NCI-H1694 treated with DMSO at 0.1 percent for 48 hours (cell line): ENCODE data around the gene SLCO2B1.

Experiments used
- DNase-seq: peaks from one replicate; lab custom pipeline; 2025; lab: John Stamatoyannopoulos, UW

SLCO2B1 gene

DNA sequence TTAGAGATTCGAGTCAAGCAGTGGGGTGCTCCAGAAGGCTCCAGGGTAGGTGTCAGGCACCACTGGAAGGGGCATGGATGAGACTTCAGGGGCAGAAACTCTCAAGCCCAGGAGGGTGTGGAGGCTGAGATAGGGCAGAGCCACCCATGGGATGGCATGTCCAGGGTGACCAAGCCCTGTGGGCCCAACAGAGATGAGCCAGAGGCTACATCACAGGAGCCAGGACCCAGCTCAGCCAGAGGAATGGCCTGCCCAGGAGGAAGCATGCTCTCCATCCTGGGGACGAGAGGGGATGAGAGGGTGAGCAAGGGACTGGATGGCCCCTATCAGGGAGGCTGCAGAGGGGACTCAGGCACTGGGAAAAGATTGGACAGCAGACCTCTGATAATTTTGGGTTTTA, 42.8 kb downstream of the SLCO2B1 start:
- no peak for DNase-seq

DNA sequence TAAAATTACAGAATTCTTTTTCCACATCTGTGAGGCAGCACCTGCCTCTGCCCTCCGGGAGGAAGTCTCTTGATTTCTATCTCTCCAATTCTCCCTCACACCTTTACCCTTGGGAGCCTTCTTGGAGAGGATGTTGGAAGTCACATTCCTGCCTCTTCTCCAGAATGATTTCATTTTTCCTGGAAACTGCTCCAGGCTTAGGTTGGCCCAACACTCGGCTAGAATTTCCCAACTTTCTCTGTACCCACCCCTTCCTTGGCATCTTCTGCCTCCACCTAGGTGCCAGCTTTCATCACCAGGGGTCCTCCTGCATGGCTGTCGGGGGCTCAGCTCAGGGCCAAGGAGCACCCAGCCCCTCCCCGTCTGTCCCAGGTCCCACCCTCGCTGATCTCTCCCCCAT, 43.2 kb downstream of the SLCO2B1 start:
- DNase-seq, result no peak

DNA sequence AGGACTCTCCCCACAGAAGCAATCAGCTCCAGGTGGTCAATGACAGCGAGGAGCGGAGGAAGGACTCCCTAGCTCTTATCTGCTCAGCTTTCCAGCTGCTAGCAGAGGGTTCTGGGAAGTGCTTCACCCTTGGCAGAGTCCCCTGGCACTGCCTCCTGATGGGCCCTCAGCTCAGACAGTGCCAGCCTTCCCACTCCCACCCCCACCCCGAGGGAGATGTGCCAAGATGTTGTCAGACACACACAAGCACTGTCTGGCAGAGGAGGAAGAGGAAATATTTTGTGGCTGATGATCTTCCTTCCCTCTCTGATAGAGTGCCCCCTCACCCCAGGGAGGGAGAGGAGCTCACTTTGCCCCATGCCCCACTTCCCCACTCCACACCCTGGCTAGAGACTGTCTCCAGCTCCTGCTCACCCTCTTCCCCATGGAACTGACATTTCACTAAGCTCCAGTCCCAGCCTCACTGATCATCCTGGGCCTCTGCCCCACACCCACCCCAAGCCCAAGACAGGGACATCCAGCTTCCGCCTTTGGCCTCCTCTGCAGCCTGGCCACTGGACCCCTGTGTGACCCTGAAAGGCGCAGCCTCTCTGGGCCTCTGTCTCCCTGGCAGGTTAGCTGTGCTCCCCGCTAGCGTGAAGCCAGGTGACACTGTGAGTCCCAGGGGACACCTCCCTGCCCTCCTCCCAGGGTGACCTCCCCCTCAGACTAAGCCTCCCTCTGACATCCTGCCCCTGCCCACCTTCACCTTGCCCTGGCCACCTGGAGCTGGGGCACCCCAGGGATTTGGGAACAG, 44.5 kb downstream of the SLCO2B1 start:
- DNase-seq, result no peak

DNA sequence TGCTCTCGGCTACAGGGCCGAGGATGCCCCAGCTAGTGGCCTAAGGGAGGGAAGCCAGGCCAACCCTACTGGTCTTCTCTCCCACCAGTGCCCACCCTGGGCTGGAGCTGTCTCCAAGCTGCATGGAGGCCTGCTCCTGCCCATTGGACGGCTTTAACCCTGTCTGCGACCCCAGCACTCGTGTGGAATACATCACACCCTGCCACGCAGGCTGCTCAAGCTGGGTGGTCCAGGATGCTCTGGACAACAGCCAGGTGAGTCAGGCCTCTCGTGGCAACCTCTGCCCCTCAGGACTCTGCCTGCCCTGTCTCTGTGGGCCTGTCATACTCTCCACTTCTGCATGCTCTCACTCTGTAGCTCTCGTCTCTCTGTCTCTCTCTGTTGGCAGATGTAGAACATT, 45.5 kb downstream of the SLCO2B1 start:
- DNase-seq, result no peak

DNA sequence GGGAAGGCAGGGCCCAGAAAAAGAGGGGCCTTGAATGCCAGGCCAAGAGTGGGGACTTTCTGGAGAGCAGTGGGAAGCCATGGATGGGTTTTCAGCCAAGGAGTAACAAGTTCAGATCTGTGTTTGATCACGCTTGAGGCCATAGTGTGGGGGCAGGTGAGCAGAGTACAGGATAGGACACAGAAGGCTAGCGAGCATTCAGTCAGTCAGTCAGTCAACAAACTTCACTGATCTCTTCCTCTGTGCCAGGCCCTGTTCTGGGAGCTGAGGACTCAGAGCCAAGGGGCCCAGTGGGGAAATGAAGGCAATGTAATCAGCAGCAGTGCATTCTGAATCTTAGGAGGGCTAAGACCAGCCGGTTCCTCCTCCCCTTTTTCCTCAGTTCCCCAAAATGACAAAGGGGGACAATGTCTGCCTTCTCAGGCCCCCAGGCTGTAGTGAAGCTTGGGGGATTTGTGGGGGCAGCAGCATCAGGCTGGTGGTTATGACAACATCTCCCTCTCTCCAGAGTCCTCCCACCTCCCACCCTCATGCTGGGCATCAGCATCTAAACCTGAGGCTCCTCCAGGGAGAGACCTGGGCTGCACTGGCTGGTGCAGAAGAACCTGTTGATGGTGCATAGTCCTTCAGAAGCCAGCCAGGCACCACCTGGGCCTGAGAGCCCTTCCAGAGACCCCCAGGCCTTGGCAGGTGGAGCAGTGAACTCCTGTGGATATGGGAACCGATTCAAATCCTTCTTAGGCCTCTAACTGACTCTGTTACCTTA, 46.8 kb downstream of the SLCO2B1 start:
- no peak for DNase-seq

DNA sequence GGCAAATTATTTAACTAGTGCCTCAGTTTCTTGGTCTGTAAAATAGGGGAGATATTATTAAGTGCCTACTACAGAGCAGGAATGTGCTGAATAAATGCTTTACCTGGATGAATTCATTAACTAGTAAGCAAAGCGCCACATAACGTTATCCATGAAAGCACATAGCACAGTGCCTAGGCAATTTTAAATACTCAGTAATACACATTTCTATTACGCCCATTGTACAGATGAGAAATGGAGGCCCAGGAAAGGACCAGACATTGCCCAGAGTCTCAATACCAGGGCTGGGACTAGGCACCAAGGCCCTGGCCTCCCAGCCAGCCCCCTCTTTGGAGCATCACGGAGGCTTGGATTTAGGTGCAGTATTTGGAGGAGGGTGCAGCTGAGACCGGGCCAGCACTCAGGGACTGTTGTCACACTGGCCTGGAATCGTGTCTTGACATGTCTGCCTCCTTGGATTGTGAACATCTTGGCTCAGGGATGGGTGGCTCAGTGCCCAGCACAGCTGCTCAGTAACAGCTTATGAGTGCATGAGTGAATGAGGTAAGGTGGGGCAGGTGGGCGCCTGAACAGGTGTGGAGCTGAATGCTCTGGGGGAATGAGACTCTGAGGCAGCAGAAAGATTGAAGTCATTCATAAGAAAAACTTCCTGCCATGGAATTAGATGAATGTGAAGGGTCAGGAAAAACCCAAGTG, 47.5 kb downstream of the SLCO2B1 start:
- no peak for DNase-seq

DNA sequence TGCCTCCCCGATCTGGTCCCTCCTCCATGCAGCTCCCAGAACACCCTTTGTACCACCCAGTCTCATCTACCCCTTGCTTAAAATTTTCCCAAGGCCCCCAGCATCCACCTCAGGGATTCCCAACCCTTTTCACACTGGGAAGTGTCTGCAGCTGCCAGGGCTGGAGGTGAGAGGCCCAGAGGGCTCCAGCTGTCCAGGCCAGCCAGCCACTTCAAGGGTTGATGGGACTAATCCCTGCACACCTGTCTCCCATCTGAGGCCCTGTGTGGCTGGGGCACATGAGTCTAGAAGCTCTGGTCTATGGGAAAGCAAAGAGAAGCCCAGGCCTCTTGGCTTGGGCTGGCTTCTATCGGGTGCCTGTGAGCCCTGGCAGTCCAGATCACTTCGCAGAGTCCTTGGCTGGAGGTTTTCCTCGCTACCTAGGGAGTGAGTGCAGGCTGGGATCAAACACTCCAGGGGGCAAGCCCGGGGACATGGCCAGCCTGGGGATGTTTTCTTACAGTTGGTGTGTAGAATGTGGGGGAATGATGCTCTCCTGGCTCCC, 48.6 kb downstream of the SLCO2B1 start:
- DNase-seq, result no peak

DNA sequence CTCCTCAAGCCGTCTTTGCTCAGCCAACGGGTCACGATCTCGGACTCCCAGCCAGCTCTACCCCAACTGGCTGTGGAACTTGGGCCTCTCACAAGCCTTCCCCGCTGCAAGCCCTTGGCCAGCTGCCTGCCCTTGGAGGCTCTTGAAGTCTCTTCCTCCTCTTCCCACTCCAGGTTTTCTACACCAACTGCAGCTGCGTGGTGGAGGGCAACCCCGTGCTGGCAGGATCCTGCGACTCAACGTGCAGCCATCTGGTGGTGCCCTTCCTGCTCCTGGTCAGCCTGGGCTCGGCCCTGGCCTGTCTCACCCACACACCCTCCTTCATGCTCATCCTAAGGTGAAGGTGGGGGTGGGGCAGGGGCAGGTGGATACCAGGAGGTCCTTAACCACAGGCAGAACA, 49.1 kb downstream of the SLCO2B1 start:
- no peak for DNase-seq

DNA sequence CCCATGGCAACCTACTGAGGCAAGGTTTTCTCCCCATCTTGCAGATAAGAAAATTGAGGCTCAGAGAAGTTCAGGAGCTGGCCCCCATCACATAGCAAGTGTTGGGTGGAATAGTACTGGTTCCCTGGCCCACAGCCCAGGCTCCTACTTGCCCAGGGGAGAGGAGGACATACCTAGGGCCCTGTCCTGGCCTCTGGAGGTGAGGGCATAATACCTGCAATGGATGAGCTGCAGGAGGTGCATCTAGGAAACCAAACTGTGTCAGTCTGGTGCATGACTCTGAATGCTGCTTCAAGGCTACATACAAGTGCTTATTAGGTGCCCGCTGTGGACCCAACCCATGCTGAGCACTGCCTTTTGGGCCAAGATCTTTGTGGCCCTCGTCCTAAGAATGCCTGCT, 49.6 kb downstream of the SLCO2B1 start:
- DNase-seq, result no peak

DNA sequence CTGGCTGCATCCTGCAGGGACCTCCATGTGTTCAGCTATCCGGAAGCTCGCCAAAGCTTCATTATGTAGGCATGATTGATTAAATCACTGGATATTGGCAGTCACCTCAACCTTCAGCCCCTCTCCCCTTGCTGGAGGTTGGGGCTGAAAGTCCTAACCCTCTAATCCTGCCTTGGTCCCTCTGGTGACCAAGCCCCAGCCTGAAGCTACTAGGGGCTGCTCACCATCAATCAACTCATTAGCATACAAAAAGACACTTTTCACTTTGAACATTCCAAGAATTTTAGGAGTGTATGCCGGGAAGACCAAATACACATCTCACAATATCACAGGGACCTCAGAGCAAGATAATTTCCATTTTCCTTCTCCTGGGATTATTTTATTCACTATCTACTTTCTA, 50.9 kb downstream of the SLCO2B1 start:
- no peak for DNase-seq

DNA sequence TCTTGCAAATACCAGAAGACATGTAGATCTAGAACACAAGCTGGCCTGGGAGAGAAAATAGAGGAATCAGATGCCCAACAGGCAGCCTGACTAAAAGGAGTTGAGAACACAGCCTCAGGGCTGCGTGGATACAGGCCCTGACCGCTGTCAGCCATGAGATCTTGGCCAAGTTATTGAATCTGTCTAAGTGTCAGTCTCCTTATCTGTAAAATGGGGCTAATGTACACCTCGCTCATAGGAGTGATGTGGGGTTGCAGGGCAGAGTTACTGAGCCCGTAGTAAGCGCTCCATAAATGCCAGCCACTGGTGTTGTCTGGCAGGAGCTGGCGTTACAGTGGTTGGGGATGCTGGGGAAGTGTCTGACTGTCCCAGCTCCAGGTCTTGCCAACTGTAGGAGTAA, 51.3 kb downstream of the SLCO2B1 start:
- no peak for DNase-seq

DNA sequence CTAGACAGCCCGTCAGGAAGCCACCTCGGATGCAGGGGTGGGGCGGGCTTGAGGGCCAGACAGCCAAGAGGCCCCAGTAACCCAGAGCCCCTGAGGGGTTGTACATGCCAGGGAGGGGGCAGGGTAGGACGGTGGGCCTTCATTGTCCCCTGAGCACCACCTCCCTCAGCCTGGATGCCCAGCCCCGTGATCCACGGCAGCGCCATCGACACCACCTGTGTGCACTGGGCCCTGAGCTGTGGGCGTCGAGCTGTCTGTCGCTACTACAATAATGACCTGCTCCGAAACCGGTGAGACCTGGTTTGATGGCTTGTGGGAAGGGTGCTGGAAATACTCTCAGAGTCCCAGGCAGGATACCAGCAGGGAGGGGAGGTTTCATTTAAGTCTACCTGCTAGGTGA, 52.2 kb downstream of the SLCO2B1 start:
- no peak for DNase-seq

DNA sequence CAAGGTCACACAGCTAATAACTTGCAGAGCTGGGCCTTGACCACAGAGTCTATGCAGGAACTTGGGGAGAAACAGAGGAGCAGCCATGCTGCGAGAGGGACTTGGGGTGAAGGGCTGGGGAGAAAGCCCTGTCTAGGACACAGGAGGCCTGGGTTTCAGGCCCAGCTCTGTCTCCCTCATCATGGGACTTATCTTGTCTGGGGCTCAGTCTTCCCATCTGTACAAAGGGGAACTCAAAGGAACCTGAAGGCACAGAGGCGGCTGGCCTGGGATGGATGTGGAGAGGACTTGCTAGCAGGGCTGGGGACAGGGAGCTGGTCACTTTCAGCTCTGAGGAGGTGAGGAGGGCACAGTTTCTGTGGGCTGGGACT, 52.7 kb downstream of the SLCO2B1 start:
- DNase-seq, result no peak

DNA sequence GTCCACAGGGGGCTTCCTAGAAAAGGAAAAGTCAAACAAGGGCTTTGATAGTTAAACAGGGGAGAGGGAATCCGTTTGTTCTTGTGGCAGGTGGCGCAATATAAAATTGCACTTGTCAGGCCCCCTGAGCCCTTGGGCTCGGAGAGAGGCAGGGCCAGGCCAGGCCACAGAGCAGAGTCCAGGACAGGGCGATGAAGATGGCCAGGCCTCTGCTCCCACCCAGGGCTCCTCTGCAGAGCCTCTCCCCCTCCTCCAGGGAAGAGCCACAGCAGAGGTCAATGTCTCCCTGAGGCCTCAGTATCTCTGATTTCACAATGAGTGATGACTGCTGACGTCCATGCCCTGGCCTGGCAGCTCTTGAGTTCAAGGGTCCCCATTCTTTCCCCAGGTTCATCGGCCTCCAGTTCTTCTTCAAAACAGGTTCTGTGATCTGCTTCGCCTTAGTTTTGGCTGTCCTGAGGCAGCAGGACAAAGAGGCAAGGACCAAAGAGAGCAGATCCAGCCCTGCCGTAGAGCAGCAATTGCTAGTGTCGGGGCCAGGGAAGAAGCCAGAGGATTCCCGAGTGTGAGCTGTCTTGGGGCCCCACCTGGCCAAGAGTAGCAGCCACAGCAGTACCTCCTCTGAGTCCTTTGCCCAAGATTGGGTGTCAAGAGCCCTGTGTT, 53.2 kb downstream of the SLCO2B1 start:
- DNase-seq, result no peak

DNA sequence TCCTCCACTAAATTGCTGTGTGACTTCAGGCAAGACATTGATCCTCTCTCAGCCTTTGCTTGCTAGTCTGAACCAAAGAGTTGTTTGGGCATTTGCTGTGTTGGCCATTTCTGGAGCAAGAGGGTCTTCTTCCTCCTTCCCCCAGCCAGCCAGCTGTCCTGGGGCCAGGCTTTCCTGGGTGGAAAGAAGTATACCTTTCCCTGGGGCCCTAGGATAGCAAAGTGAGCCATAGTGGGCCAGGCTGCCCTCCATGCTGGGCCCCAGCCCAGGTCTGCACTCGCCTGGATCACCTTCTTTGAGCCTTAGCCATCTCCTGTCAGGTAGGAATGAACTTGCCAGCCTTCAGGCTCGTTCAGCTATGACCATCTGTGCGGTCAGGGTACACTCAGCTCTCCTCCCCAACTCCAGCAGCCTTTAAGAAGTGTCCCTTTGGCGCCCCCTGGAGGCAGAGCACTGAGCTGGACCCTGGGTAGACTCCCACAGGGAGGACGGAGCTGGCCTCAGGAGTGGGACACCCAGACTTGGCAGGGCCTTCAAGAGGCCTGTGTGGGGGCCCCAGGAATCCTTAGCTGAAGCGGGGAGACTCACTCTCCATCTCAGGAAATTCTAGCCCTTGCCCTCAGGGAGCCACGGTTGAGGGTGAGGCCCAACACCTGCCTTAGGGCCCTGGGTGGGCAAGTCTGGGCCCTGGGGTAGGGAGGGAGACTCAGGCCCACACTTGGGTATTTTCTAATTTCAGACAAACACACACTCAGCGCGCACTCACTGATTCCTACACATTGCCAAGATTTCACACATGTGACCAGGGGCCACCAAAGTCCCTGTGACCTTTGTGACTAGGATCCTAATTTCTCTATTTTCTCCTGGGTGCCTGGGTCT, 54.0 kb downstream of the SLCO2B1 start:
- peak; percentile 36 for DNase-seq

DNA sequence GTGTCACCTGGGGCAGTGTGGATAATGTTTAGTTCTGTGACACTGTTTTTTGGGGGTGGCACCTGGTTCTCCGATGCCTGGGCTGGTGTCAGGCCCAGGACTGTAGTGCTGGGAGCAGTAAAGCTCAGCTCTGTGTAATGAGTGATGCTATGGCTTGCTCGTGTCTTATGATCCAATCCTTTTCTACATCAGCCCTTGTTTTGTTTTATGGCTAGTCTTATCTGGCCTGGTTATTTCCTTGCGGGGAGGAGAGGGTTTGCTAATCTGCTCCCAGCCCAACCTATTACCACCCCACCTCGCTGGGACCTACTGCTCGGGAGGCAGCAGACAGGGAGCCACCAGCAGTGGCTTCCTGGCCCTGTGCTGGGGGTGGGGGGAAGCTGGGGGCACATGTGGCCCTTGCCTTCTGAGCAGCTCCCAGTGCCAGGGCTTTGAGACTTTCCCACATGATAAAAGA, 54.7 kb downstream of the SLCO2B1 start:
- no peak for DNase-seq

DNA sequence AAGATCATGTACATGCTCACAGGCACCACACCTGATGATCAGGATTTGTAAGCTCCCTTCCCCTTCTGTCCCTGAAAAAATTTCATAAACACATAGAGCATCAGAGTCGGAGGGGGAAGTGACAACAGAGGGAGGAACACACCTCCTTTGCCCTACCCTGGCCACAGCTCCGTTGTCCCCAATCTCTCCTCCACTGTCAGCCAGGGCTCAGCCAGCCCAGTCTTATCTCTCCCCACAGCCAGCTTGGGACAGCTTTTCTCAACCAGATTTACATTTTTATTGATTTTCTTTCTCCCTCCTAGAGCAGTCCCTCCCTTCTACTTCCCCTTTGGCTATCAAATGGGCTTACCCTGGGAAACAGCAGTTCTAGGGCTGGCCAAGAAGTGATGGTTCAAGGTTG, 57.5 kb downstream of the SLCO2B1 start:
- no peak for DNase-seq

DNA sequence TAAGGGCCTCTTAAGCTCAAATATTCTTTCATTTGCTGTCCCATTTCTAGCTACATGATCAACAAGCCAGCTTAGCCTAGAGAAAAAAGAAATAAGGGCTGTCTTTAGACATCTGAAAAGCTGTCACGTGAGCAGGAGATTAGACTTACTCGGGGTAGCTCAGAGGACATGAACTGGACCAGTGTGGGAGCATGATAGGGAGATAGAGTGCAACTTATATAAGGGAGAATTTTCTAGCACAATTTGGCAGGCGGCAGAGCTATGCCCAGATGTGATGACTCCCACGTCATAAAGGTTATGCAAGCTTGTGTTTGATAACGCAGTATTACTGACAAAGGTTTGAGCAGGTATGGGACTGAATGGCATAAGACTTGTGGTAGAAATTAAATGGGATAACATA, 61.5 kb downstream of the SLCO2B1 start:
- DNase-seq, result no peak

DNA sequence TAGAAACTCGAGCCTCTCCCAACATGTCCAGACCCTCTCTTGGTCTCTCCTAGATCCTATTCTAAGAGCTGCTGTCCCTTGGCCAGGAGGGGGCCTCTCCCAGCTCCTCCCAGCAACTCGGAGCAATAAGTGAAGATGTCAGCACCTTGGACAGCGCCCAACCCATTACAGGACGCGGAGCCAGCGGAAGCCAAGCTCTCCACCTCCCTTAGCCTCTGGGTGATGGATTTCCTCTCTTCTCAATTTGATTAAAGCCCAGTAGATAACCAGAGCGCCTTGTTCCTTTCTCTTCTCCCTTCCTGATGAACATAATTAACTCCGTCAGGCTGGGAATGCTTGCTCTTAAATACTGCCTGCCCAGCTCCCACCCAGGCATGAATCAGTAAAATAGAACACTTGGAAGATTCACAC, 63.5 kb downstream of the SLCO2B1 start:
- no peak for DNase-seq

DNA sequence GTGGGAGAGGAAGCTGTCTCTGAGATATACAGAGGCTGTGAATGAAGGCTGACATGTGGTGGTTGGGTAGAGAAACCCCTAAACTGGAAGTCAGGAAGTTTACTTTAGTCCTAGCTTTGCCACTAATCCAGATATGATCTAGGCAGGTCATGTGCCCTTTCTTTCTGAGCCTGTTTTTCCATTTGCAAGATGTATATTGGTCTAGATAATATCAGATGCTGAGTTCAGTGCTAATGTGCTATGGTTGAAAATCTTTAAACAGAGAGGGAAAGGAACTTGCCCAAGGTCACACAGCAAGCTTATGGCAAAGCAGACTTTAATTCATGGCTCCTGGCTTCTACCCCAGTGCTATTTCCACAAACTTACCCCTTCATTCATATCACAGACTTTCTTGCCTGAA, 63.9 kb downstream of the SLCO2B1 start:
- no peak for DNase-seq

DNA sequence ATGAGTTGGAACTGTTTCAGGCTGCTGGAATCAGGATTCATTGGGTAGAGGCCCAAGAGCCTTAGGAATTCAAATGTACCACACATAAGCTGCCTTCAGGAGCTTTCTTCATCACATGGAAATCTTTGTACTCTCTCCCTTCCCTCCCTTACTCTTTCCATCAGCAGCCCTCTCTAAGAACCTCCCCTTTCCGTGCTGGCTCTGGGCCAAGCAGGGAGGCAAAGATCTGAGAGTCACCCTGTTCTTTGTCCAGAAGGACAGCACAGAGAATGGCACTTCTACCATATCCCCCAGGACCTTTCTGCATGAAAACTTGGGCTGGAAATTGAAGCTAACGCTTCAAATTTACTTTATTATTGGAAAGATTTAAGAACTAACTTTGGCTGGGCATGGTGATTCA, 69.0 kb downstream of the SLCO2B1 start:
- no peak for DNase-seq
